Gastroesophageal sphincter (tissue), 4 donors: ENCODE data around the gene ASB13. TPM values are rescaled to one million over a fixed set of nuclear protein-coding genes. Genes with fewer than 3 reads are reported as not detected.
A peak's percentile ranks its signal among the peaks of the same experiment; 100 is the strongest.

ENCODE experiments used
- ATAC-seq: fragments of 150-250 bp; one replicate; pipeline ENCODE4 v1.9.1; 2016; ENCODE audit warnings: mild to moderate bottlenecking, moderate library complexity
- H3K27ac ChIP-seq, 4 donors: fragments of 200-600 bp; sonication (generic) in 3 of 4; 1 replicate in 3 of 4; 2 replicates in 1 of 4; pipeline ENCODE4 v1.5.1; 2016 to 2019
- H3K27me3 ChIP-seq: fragments of 200-600 bp; sonication (generic); one replicate; pipeline ENCODE4 v1.5.1; 2019
- H3K36me3 ChIP-seq, 2 donors: fragments of 200-600 bp; sonication (generic); one replicate each; pipeline ENCODE4 v1.5.1; 2019; ENCODE audit warnings: control low read depth in 1 of 2
- H3K4me1 ChIP-seq, 3 donors: fragments of 200-600 bp; sonication (generic); 1 replicate in 2 of 3; 2 replicates in 1 of 3; pipeline ENCODE4 v1.5.1; 2016 to 2019; ENCODE audit warnings: control low read depth in 2 of 3
- H3K4me3 ChIP-seq, 2 donors: fragments of 200-600 bp; sonication (generic); one replicate each; pipeline ENCODE4 v1.5.1; 2019; ENCODE audit warnings: mild to moderate bottlenecking in 1 of 2, moderate library complexity in 1 of 2
- H3K9me3 ChIP-seq, 3 donors: fragments of 200-600 bp; sonication (generic); one replicate each; pipeline ENCODE4 v1.5.1; 2017 to 2019; ENCODE audit warnings: control low read depth in 2 of 3
- CTCF ChIP-seq, 4 experiments: fragments of 200-600 bp in 2 of 4; fragments of 450-650 bp in 2 of 4; sonication (generic) in 1 of 4; IDR thresholded peaks; one replicate each; pipeline ENCODE4 v1.5.1; 2017 to 2019; ENCODE audit warnings: antibody characterized with exemption in 4 of 4, mild to moderate bottlenecking in 2 of 4, moderate library complexity in 2 of 4
- EP300 ChIP-seq: sonication (generic); formaldehyde crosslinking; IDR thresholded peaks from one replicate; pipeline ENCODE4 v1.6.1; 2017; ENCODE audit warnings: antibody characterized with exemption, mild to moderate bottlenecking
- POLR2A ChIP-seq, 2 donors: fragments of 450-650 bp; IDR thresholded peaks; one replicate each; pipeline ENCODE4 v1.6.1; 2017; ENCODE audit warnings: antibody characterized with exemption in 2 of 2, mild to moderate bottlenecking in 2 of 2, moderate library complexity in 1 of 2
- POLR2AphosphoS5 ChIP-seq: sonication (generic); formaldehyde crosslinking; IDR thresholded peaks from one replicate; pipeline ENCODE4 v1.6.1; 2017; ENCODE audit warnings: antibody characterized with exemption
- WGBS, 2 donors: methylation state at CpG; one replicate each; pipeline ENCODE4 v1.1.5; 2018; ENCODE audit warnings: low coverage in 1 of 2; 5-methylcytosine and 5-hydroxymethylcytosine counted together
- total RNA-seq, 4 donors: library from RNA; depleted of rRNA; stranded (reverse); fragments of >200 nt; gene quantifications; one replicate each; pipeline ENCODE4 v1.1.0, GENCODE V29; 2016

The ASB13 gene
- total RNA-seq, 4 donors from 2014 or later, result 17.6 to 39.6 (median 19.0) TPM

- H3K27ac ChIP-seq, result peak overlapping the region in 1 of 4 donors; percentile 25
Observed at GRCh38 chr10:5617521-5617920, 48.9 kb downstream of the ASB13 start.

DNA sequence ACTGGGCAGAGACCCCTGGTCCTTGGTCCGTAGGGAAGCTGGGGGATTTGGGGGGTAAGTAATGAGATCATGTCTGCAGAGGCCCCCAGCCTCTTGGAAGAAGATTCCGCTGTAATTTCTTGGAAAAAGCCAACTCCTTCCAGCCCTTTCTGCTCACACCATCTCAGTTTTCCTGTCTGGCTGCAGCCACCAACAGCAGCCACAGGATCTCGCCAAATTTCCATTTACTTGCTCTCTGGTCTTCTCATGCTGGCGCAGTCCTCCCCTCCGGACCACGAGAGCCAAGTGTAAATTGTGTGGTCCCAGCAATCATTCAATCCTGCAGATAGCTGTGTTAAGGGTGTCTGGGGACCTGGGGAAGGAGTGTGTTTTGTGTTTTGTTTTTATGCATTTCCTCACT lies 49.6 kb downstream of the ASB13 start:
- Histone ChIP-seq H3K27ac (peak overlapping the region in 3 of 4 donors; percentile 12 to 25 (median 25)), H3K9me3 (no peaks in the 10 kb centered on the region), H3K4me3 (no peak overlapping the region), H3K36me3 (no peaks in the 10 kb centered on the region), H3K4me1 (peaks cover 0 to 70% (median 16%) of the 10 kb centered on the region in 3 donors), H3K27me3 (no peaks in the 10 kb centered on the region)
- WGBS, 2 donors, result 26 to 42% methylated on average over 3 to 4 of the region's 6 CpGs
- ATAC-seq, result peak; percentile 12
- TF ChIP-seq POLR2AphosphoS5 (no peak), CTCF (IDR thresholded peaks at IDR 0.05) (no peak), EP300 (no peak), POLR2A (IDR thresholded peaks at IDR 0.05) (no peak)

More at GRCh38 chr10:5617521-5617920, 48.9 kb downstream of the ASB13 start:
- no peak for ATAC-seq
- Histone ChIP-seq H3K27me3 (no peaks in the 10 kb centered on the region), H3K4me3 (no peak overlapping the region), H3K9me3 (no peaks in the 10 kb centered on the region), H3K4me1 (peaks cover 0 to 73% (median 16%) of the 10 kb centered on the region in 3 donors), H3K36me3 (no peaks in the 10 kb centered on the region)
- 75 to 83% methylated on average over 2 to 4 of the region's 11 CpGs for WGBS, 2 donors
- TF ChIP-seq POLR2AphosphoS5 (no peak), EP300 (no peak), POLR2A (IDR thresholded peaks at IDR 0.05) (no peak), CTCF (IDR thresholded peaks at IDR 0.05) (no peak)

DNA sequence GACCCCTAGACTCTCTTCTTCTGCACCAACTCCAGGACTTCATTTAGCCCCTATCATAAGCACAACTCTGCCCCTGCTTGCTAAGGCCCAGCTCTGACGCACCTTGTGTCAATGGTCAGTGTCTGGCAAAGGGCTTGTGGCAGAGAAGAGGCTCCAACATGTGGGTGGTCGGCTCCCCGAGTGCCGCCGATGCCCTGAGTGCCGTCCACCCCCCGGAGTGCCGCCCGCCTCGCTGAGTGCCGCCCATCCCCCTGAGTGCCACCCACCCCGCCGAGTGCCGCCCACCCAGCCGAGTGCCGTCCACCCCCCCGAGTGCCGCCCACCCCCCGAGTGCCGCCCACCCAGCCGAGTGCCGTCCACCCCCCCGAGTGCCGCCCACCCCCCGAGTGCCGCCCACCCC lies 50.3 kb downstream of the ASB13 start:
- WGBS, 2 donors, result 90% methylated on average over 2 of the region's 26 CpGs; no CpG with 5 or more reads in 1 of the 2 donors
- no peaks in the 10 kb centered on the region for H3K9me3 ChIP-seq
- H3K4me1 ChIP-seq, result peaks cover 0 to 70% (median 16%) of the 10 kb centered on the region in 3 donors
- no peaks in the 10 kb centered on the region for H3K27me3 ChIP-seq
- no peak for ATAC-seq
- H3K27ac ChIP-seq, result peak overlapping the region in 3 of 4 donors; percentile 38 to 73 (median 72)
- no peaks in the 10 kb centered on the region for H3K36me3 ChIP-seq
- TF ChIP-seq POLR2AphosphoS5 (no peak), EP300 (no peak), POLR2A (IDR thresholded peaks at IDR 0.05) (no peak), CTCF (IDR thresholded peaks at IDR 0.05) (no peak)
- H3K4me3 ChIP-seq, result no peak overlapping the region

DNA sequence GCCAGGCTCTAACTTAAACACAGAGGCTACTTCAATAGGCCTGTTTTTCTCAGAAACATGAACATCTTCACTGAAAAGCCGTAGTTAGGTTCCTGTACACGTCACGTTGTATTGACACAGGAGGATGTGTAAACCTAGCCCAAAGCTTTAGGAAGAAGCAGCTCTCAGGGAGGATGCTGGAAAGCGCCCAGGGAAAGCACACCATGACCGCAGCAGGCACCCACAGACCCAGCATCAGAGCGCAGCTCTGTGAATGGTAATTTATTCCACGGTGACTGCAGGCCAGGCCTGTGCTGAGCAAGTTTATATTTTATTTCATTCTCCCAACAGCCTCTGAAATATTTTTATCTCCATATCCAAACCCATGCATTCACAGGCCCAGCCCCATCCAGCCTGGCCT lies 51.1 kb downstream of the ASB13 start:
- no peaks in the 10 kb centered on the region for H3K36me3 ChIP-seq
- TF ChIP-seq EP300 (no peak), POLR2A (IDR thresholded peaks at IDR 0.05) (no peak), CTCF (IDR thresholded peaks at IDR 0.05) (no peak), POLR2AphosphoS5 (no peak)
- peak overlapping the region in 3 of 4 donors; percentile 38 to 73 (median 72) for H3K27ac ChIP-seq
- H3K4me3 ChIP-seq, result no peak overlapping the region
- no peaks in the 10 kb centered on the region for H3K9me3 ChIP-seq
- peaks cover 0 to 72% (median 16%) of the 10 kb centered on the region in 3 donors for H3K4me1 ChIP-seq
- WGBS, 2 donors, result 60 to 65% methylated on average over 5 to 6 of the region's 7 CpGs
- H3K27me3 ChIP-seq, result no peaks in the 10 kb centered on the region
- no peak for ATAC-seq

DNA sequence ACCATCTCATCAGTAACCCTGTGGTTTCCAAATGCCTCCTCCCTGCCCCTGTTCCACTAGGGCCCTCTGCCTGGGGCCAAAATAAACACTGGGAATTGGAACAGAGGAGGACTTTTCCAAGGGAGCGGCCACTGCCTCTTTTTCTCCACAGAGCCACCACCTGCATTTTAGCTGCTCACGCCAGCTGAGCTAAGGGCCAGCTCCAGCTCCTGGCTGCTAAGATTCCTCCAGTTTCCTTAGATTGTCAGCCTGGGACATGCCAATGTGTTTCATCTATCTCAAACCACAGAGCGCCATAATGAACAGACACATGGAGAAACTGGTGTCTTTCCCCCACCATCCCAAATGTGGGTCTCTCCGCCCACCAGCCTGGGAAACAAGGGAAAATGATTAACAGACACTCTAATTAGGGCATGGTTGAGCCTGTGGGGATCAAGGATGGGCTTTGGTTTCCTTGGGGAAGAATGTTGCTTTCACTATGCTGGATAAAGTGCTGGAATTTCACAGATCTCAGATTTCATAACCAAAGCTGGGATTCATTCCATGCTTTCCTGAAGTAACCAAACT lies 52.2 kb downstream of the ASB13 start:
- H3K36me3 ChIP-seq, result no peaks in the 10 kb centered on the region
- no peak overlapping the region for H3K4me3 ChIP-seq
- H3K27me3 ChIP-seq, result no peaks in the 10 kb centered on the region
- peak overlapping the region in 3 of 4 donors; percentile 55 to 73 (median 72) for H3K27ac ChIP-seq
- H3K9me3 ChIP-seq, result no peaks in the 10 kb centered on the region
- TF ChIP-seq EP300 (no peak), CTCF (IDR thresholded peaks at IDR 0.05) (no peak), POLR2A (IDR thresholded peaks at IDR 0.05) (no peak)
- 76% methylated on average over 3 of the region's 4 CpGs; no CpG with 5 or more reads in 1 of the 2 donors for WGBS, 2 donors
- peaks cover 0 to 71% (median 13%) of the 10 kb centered on the region in 3 donors for H3K4me1 ChIP-seq
- peak; percentile 54 for ATAC-seq
